HK-2 (cell line): ENCODE data around the gene PAQR9.
"Not testable (repeated sequence)": the region's sequence is repeated elsewhere in the genome, so short reads cannot be mapped to it uniquely, and the experiment has no call there.

Experiments
- DNase-seq: peaks from one replicate; pipeline ENCODE4 v3.0.0-alpha.2; 2018; ENCODE audit not compliant: unreplicated experiment

PAQR9 gene

GRCh38 chr3:142963516-142964448, at the start of gene PAQR9:
Gene PAQR9, minus strand, starts transcription at chr3:142963674. Its CDS starts 338 bp downstream, at chr3:142963336.
- DNase-seq, result peak; percentile 65

GRCh38 chr3:143011705-143012104, 48.2 kb upstream of the PAQR9 start:
- DNase-seq, result no peak

- DNase-seq, result no peak
Observed at GRCh38 chr3:143010024-143010423, 46.5 kb upstream of the PAQR9 start.

GRCh38 chr3:143004823-143005222, 41.3 kb upstream of the PAQR9 start:
- no peak for DNase-seq

GRCh38 chr3:143002727-143003126, 39.3 kb upstream of the PAQR9 start:
- no peak for DNase-seq

- DNase-seq, result no peak
Observed at GRCh38 chr3:143002083-143002712, 38.7 kb upstream of the PAQR9 start.

GRCh38 chr3:143001369-143002082, 38.1 kb upstream of the PAQR9 start, which contains the start of gene U2SURP:
Gene U2SURP, plus strand, starts transcription at chr3:143001570. Its CDS starts 59 bp downstream, at chr3:143001629.
- peak; percentile 97 for DNase-seq

- DNase-seq, result no peak
Observed at GRCh38 chr3:143001034-143001368, 37.5 kb upstream of the PAQR9 start.

- DNase-seq, result peak; percentile 69
Observed at GRCh38 chr3:143000528-143000927, 37.1 kb upstream of the PAQR9 start.

- DNase-seq, result peak; percentile 50
Observed at GRCh38 chr3:142999881-143000280, 36.4 kb upstream of the PAQR9 start.

- DNase-seq, result no peak
Observed at GRCh38 chr3:142998439-142998838, 35.0 kb upstream of the PAQR9 start.

- DNase-seq, result no peak
Observed at GRCh38 chr3:142997330-142997729, 33.9 kb upstream of the PAQR9 start.

GRCh38 chr3:142993958-142994442, 30.5 kb upstream of the PAQR9 start:
- DNase-seq, result peak; percentile 64

GRCh38 chr3:142992323-142992722, 28.8 kb upstream of the PAQR9 start:
- no peak for DNase-seq

GRCh38 chr3:142990721-142991120, 27.2 kb upstream of the PAQR9 start:
- DNase-seq, result no peak

GRCh38 chr3:142988826-142989225, 25.4 kb upstream of the PAQR9 start:
- not testable (repeated sequence) for DNase-seq

- not testable (repeated sequence) for DNase-seq
Observed at GRCh38 chr3:142988221-142988620, 24.7 kb upstream of the PAQR9 start.

GRCh38 chr3:142987707-142988106, 24.2 kb upstream of the PAQR9 start:
- peak; percentile 54 for DNase-seq

GRCh38 chr3:142987080-142987700, 23.7 kb upstream of the PAQR9 start:
- DNase-seq, result no peak

GRCh38 chr3:142984255-142984654, 20.8 kb upstream of the PAQR9 start:
- DNase-seq, result no peak

- DNase-seq, result no peak
Observed at GRCh38 chr3:142983318-142983717, 19.8 kb upstream of the PAQR9 start.
